HCT116 (cell line): Measurements from ENCODE around the gene RHOBTB1. TPM values are rescaled to one million over a fixed set of nuclear protein-coding genes. Genes with fewer than 3 reads are reported as not detected.

Source experiments
- ATAC-seq: fragments of 200-7000 bp; cut with Tn5 transposase; 2 replicates; pipeline ENCODE4 v1.9.1; 2020; ENCODE audit warnings: mild to moderate bottlenecking, moderate library complexity
- BruUV-seq: library from RNA; stranded (reverse); fragments of 400-500 nt; replicated peaks from 2 replicates; lab custom pipeline; 2021; lab: Mats Ljungman, UMichigan
- CTCF ChIA-PET: fragments of 300-600 bp; sonication (Branson Sonifier 250); formaldehyde crosslinking; loops from one replicate; lab custom pipeline; 2021; ENCODE audit warnings: antibody characterized with exemption; lab: Charles Lee
- POLR2A ChIA-PET: fragments of 300-600, 350-600 bp; sonication (Branson Sonifier 250); formaldehyde crosslinking; loops from one replicate; lab custom pipeline; 2021; ENCODE audit warnings: antibody characterized with exemption; lab: Charles Lee
- RAD21 ChIA-PET, 2 experiments: fragments of 300-600 bp; sonication (Branson Sonifier 250); formaldehyde crosslinking; loops; one replicate each; lab custom pipeline; 2023; ENCODE audit warnings: low total read pairs in 2 of 2; ENCODE audit not compliant: uncharacterized antibody in 2 of 2, unreplicated experiment in 2 of 2, low non-redundant PET in 1 of 2; lab: Charles Lee
- DNase-seq: peaks from one replicate; pipeline ENCODE4 v3.0.0-alpha.2; 2010; ENCODE audit warnings: low read depth, low spot score
- H2AFZ ChIP-seq: fragments of 200-600 bp; shearing (Covaris generic), sonication (generic); 2 replicates; pipeline ENCODE4 v1.6.1; 2017; ENCODE audit warnings: low read depth, mixed run types, mixed read lengths, antibody characterized with exemption, low read length; ENCODE audit not compliant: poor library complexity, severe bottlenecking
- H3K27ac ChIP-seq: 2 replicates; pipeline ENCODE4 v1.5.1; 2012; ENCODE audit warnings: low read depth, low read length
- H3K27me3 ChIP-seq: fragments of 200-600 bp; sonication (generic); 2 replicates; pipeline ENCODE4 v1.6.1; 2016; ENCODE audit warnings: mixed run types, low read length, mixed read lengths; ENCODE audit not compliant: insufficient read depth
- H3K36me3 ChIP-seq, 2 experiments: fragments of 200-500 bp in 1 of 2; fragments of 200-600 bp in 1 of 2; sonication (Bioruptor generic) in 1 of 2; sonication (generic) in 1 of 2; 2 replicates each; pipeline versions ENCODE4 v1.5.1 to v1.6.1; 2014 to 2016; ENCODE audit warnings: low read length in 2 of 2, inconsistent platforms in 1 of 2, mixed read lengths in 1 of 2, mixed run types in 1 of 2; ENCODE audit not compliant: insufficient read depth in 2 of 2, control insufficient read depth in 1 of 2
- H3K4me1 ChIP-seq, 2 experiments: fragments of 200-600 bp in 1 of 2; sonication (generic) in 1 of 2; 2 replicates each; pipeline versions ENCODE4 v1.5.1 to v1.6.1; 2012 to 2017; ENCODE audit warnings: low read length in 2 of 2, inconsistent platforms in 1 of 2, mild to moderate bottlenecking in 1 of 2, mixed read lengths in 1 of 2, mixed run types in 1 of 2, moderate library complexity in 1 of 2; ENCODE audit not compliant: insufficient read depth in 2 of 2, control insufficient read depth in 1 of 2
- H3K4me2 ChIP-seq: fragments of 200-600 bp; sonication (generic); 2 replicates; pipeline ENCODE4 v1.6.1; 2017; ENCODE audit warnings: mixed run types, low read length, mixed read lengths
- H3K4me3 ChIP-seq, 2 experiments: fragments of 200-600 bp in 1 of 2; sonication (generic) in 1 of 2; replicated peaks in 1 of 2; 2 replicates each; pipeline ENCODE4 v1.5.1; 2011 to 2016; ENCODE audit warnings: low read length in 2 of 2, control low read depth in 1 of 2, low read depth in 1 of 2, mild to moderate bottlenecking in 1 of 2, mixed read lengths in 1 of 2, mixed run types in 1 of 2
- H3K79me2 ChIP-seq: fragments of 200-600 bp; sonication (generic); 2 replicates; pipeline ENCODE4 v1.6.1; 2017; ENCODE audit warnings: mild to moderate bottlenecking, mixed run types, low read length, moderate library complexity, mixed read lengths; ENCODE audit not compliant: insufficient read depth
- H3K9ac ChIP-seq: fragments of 200-600 bp; sonication (generic); 2 replicates; pipeline ENCODE4 v1.6.1; 2016; ENCODE audit warnings: low read length, mixed read lengths
- H3K9me2 ChIP-seq: fragments of 200-600 bp; sonication (generic), shearing (Covaris generic); 2 replicates; pipeline ENCODE4 v1.6.1; 2017; ENCODE audit warnings: mixed run types, mild to moderate bottlenecking, moderate library complexity; ENCODE audit not compliant: insufficient read depth
- H3K9me3 ChIP-seq, 2 experiments: fragments of 200-500 bp in 1 of 2; fragments of 200-600 bp in 1 of 2; sonication (Bioruptor generic) in 1 of 2; sonication (generic) in 1 of 2; 2 replicates each; pipeline ENCODE4 v1.6.1; 2014 to 2017; ENCODE audit warnings: low read length in 2 of 2, mixed read lengths in 2 of 2, inconsistent platforms in 1 of 2, low read depth in 1 of 2, mild to moderate bottlenecking in 1 of 2, mixed run types in 1 of 2, moderate library complexity in 1 of 2; ENCODE audit not compliant: control insufficient read depth in 1 of 2, insufficient read depth in 1 of 2
- H4K20me1 ChIP-seq: fragments of 200-600 bp; sonication (generic), shearing (Covaris generic); 2 replicates; pipeline ENCODE4 v1.6.1; 2017; ENCODE audit warnings: mixed run types, mild to moderate bottlenecking, moderate library complexity; ENCODE audit not compliant: insufficient read depth
- ATF3 ChIP-seq: IDR thresholded peaks from 2 replicates; pipeline ENCODE4 v1.6.1; 2012
- CEBPB ChIP-seq: IDR thresholded peaks from 2 replicates; pipeline ENCODE4 v1.6.1; 2012; ENCODE audit warnings: low read depth
- CTCF ChIP-seq, 3 experiments: fragments of 200-600 bp in 1 of 3; sonication (generic) in 1 of 3; IDR thresholded peaks in 2 of 3; conservative IDR thresholded peaks in 1 of 3; 2 replicates each; pipeline ENCODE4 v1.5.1; 2012 to 2017; ENCODE audit warnings: low read depth in 2 of 3, low read length in 2 of 3, antibody characterized with exemption in 1 of 3, borderline replicate concordance in 1 of 3, control low read depth in 1 of 3, mild to moderate bottlenecking in 1 of 3, mixed read lengths in 1 of 3, mixed run types in 1 of 3, moderate library complexity in 1 of 3; ENCODE audit not compliant: insufficient read depth in 1 of 3
- ELF1 ChIP-seq: IDR thresholded peaks from 2 replicates; pipeline ENCODE4 v1.6.1; 2012; ENCODE audit warnings: low read depth, borderline replicate concordance
- FOSL1 ChIP-seq: IDR thresholded peaks from 2 replicates; pipeline ENCODE4 v1.6.1; 2012; ENCODE audit warnings: low read depth
- JUND ChIP-seq: IDR thresholded peaks from 2 replicates; pipeline ENCODE4 v1.6.1; 2012
- MAX ChIP-seq: IDR thresholded peaks from 2 replicates; pipeline ENCODE4 v1.6.1; 2012
- RAD21 ChIP-seq: IDR thresholded peaks from 2 replicates; pipeline ENCODE4 v1.6.1; 2012; ENCODE audit warnings: low read depth, mild to moderate bottlenecking
- SIN3A ChIP-seq: IDR thresholded peaks from 2 replicates; pipeline ENCODE4 v1.6.1; 2012; ENCODE audit warnings: low read depth
- SP1 ChIP-seq: IDR thresholded peaks from 2 replicates; pipeline ENCODE4 v1.6.1; 2012; ENCODE audit warnings: low read depth
- SRF ChIP-seq: IDR thresholded peaks from 2 replicates; pipeline ENCODE4 v1.6.1; 2012; ENCODE audit warnings: low read depth
- YY1 ChIP-seq: IDR thresholded peaks from 2 replicates; pipeline ENCODE4 v1.6.1; 2011; ENCODE audit warnings: low read length, low read depth, moderate library complexity, mild to moderate bottlenecking; ENCODE audit not compliant: insufficient replicate concordance; ENCODE audit errors: extremely low read depth
- ZBTB33 ChIP-seq: IDR thresholded peaks from 2 replicates; pipeline ENCODE4 v1.6.1; 2011; ENCODE audit warnings: mild to moderate bottlenecking, low read length, moderate library complexity; ENCODE audit not compliant: insufficient replicate concordance; ENCODE audit errors: extremely low read depth
- ZFX ChIP-seq: fragments of 450-650 bp; IDR thresholded peaks from 2 replicates; pipeline ENCODE4 v1.6.1; 2017
- ZNF274 ChIP-seq: fragments of 200-500 bp; sonication (Bioruptor generic); IDR thresholded peaks from 2 replicates; pipeline ENCODE4 v1.6.1; 2014; ENCODE audit warnings: mild to moderate bottlenecking, low read depth, low read length, inconsistent platforms
- intact Hi-C: fragments of 100-400 bp; cut with micrococcal nuclease; formaldehyde crosslinking; loops from 2 replicates; pipeline ENCODE4 v1.10.0; 2022
- total RNA-seq: library from RNA; stranded (reverse); gene quantifications from one replicate; pipeline ENCODE4 v1.2.1, GENCODE V29; 2021; ENCODE audit not compliant: unreplicated experiment

Gene RHOBTB1
- total RNA-seq, 1 experiment from 2014 or later, result 1.6 TPM

- no peaks in the 10 kb centered on the region for H3K79me2 ChIP-seq
- H3K27ac ChIP-seq, result no peak overlapping the region
- intact Hi-C loops, result no loop called here
- H3K27me3 ChIP-seq, result no peaks in the 10 kb centered on the region
- no peaks in the 10 kb centered on the region for H4K20me1 ChIP-seq
- H3K4me2 ChIP-seq, result peak overlapping the region; percentile 29
- H3K36me3 ChIP-seq, result no peaks in the 10 kb centered on the region
- RAD21 ChIA-PET, result no interaction called here
- BruUV-seq, result no TSS peak
- H3K9me3 ChIP-seq, result no peaks in the 10 kb centered on the region
- POLR2A ChIA-PET, result no interaction called here
- TF ChIP-seq SP1 (no peak), ELF1 (0 out of 2 replicates have a peak, but pooled peaks have one; percentile 17), CTCF (IDR thresholded peaks at IDR 0.05 in 2 of 3, conservative IDR thresholded peaks at IDR 0.05 in 1 of 3; ENCODE audit: borderline replicate concordance in 1 of 3, insufficient read depth in 1 of 3, low read depth in 2 of 3, low read length in 2 of 3) (peak in 2 of 3 experiments; percentile 10 to 21; a peak in 2 of 6 replicates), JUND (0 out of 2 replicates have a peak, but pooled peaks have one; percentile 21), RAD21 (peak; percentile 42), FOSL1 (peak; percentile 52), CEBPB (no peak)
- H3K9ac ChIP-seq, result no peak overlapping the region
- ATAC-seq (peak; percentile 52; the same call in 1 of the 2 replicates), DNase-seq (peak; percentile 15)
- H3K4me3 ChIP-seq, result no peak overlapping the region
- CTCF ChIA-PET, result no interaction called here
- no peaks in the 10 kb centered on the region for H3K9me2 ChIP-seq
- peak overlapping the region; percentile 77 for H2AFZ ChIP-seq
- peaks cover 0 to 9% of the 10 kb centered on the region in 2 experiments; a peak in 2 of 4 replicates for H3K4me1 ChIP-seq
Observed at GRCh38 chr10:60846173-60846572, 97.8 kb downstream of the RHOBTB1 start.

GRCh38 chr10:60845038-60845437, 98.9 kb downstream of the RHOBTB1 start:
- Histone ChIP-seq H3K79me2 (no peaks in the 10 kb centered on the region), H2AFZ (no peak overlapping the region), H3K9me2 (no peaks in the 10 kb centered on the region), H3K27ac (no peak overlapping the region), H3K9ac (no peak overlapping the region), H3K36me3 (no peaks in the 10 kb centered on the region), H3K4me1 (peaks cover 0 to 9% of the 10 kb centered on the region in 2 experiments; a peak in 2 of 4 replicates), H3K9me3 (no peaks in the 10 kb centered on the region), H3K4me2 (no peak overlapping the region), H4K20me1 (no peaks in the 10 kb centered on the region), H3K4me3 (no peak overlapping the region), H3K27me3 (no peaks in the 10 kb centered on the region)
- DNase-seq (no peak), ATAC-seq (no peak)
- ChIA-PET CTCF (no interaction called here), RAD21 (no interaction called here), POLR2A (no interaction called here)
- BruUV-seq, result no TSS peak
- intact Hi-C loops, result no loop called here
- TF ChIP-seq SRF (no peak), FOSL1 (no peak), ZFX (no peak), ATF3 (no peak), YY1 (no peak), SIN3A (no peak), ZNF274 (no peak), ZBTB33 (no peak), MAX (no peak), RAD21 (no peak)
